ENCODE measurements around the gene PTPRJ.

DNA sequence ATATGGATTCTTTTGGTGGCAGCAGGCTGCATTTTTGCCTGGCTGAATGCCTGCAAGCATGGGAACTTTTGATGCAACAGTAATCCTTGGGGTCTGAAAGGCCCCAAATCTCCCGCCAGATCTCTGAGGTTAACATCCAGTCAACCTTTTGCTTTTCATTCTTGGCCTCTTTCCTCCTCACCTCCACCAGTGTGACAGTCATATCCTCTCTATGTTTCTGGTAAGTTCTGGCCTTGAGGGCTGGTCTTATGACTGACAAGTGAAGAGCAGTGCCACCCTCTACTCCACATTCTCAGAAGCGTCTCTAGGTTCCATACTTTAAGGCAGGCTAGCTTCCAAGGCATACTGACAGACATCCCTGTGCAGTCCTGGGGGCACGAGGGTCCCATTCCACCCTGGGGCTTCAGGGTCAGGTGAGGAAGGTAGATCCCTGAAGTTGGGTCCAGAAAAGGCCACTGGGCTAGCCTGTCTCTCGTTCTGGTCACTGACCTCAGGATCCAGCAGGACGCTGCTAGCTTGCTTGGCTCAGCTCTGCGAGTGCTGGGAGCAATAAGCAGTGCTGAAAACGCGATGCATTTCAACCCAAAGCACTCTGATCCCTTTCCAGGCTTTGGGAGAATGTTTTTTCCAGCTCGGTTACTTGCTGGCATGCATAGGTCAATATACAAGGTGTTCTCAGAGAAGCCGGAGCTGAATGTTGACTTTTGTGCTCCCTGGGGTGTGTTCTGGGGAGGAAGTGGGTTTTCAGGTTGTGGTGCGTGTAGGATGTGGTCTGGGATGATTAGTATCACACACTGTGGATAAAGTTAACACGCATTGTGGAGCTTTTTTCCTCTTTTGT, 75.2 kb downstream of the PTPRJ start:
- TF ChIP-seq POLR2A (IDR thresholded peaks at IDR 0.05) (no peak), CTCF (IDR thresholded peaks at IDR 0.05) (no peak)
